ENCODE data around the gene LMNA.
A peak's percentile ranks its signal among the peaks of the same experiment; 100 is the strongest.

LMNA gene

DNA sequence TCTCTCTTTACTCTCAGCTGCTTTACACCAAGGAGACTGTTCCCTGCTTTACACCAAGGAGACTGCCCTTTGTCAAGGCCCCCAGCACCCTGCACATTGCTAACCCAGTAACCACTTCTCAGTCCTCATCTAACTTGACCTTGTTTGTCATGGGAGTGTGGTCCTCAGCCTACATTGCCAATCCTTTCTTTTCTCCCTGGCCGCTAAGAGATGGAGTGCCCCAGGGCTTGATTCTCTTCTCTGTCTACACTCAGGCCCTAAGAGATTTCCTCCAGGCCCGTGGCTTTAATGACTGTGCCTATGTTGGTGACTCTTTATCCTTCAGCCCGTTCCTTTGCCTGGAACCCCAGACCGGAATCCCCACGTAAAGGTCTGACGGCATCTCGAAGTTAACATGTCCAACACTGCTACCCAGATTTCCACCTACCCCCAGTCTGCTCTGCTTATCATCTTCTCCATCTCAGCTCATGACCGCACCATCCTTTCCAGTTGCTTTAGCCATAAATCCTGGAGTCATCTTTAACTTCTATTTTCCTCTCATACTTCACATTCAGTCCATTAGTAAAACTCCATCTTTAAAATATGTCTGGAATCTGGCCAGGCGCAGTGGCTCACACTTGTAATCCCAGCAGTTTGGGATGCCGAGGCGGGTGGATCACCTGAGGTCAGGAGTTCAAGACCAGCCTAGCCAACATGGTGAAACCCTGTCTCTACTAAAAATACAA, 29.4 kb downstream of the LMNA start:
- H3K23ac ChIP-seq (ENCODE audit: low read length) = no peak overlapping the region
- WGBS (ENCODE audit: extremely low coverage, insufficient coverage, low lambda C conversion rate) = no CpG with 5 or more reads among the region's 11 CpGs
- H3K36me3 ChIP-seq (ENCODE audit: control insufficient read depth, insufficient read depth, low read length) = no peaks in the 10 kb centered on the region
- no peak overlapping the region for H3K18ac ChIP-seq (ENCODE audit: low read length)
- peaks cover 6% of the 10 kb centered on the region for H3K4me1 ChIP-seq (ENCODE audit: control insufficient read depth, low read depth, low read length)
- DNase-seq = no peak
- H4K5ac ChIP-seq (ENCODE audit: low read length) = no peak overlapping the region
- no peak overlapping the region for H3K4me2 ChIP-seq (ENCODE audit: low read length)
- peak overlapping the region; percentile 0 for H3K56ac ChIP-seq (ENCODE audit: low read length)
- no peaks in the 10 kb centered on the region for H3K79me1 ChIP-seq (ENCODE audit: low read length)
- H3K4ac ChIP-seq (ENCODE audit: low read depth, low read length) = no peak overlapping the region
- no peak overlapping the region for H3K4me3 ChIP-seq (ENCODE audit: low read length)
- H3K27me3 ChIP-seq (ENCODE audit: insufficient read depth, low read length, poor library complexity) = no peaks in the 10 kb centered on the region
- H2BK15ac ChIP-seq (replicated peaks; ENCODE audit: low read depth) = no peak overlapping the region
- H3K9ac ChIP-seq (ENCODE audit: low read length) = no peak overlapping the region
- H3K27ac ChIP-seq (ENCODE audit: low read depth, low read length) = no peak overlapping the region
- no peak overlapping the region for H2BK120ac ChIP-seq (ENCODE audit: low read depth, low read length)
- no peak overlapping the region for H4K8ac ChIP-seq (ENCODE audit: low read depth, low read length)
- no peaks in the 10 kb centered on the region for H3K79me2 ChIP-seq (ENCODE audit: control insufficient read depth, insufficient read depth, low read length)
- no peak overlapping the region for H2BK5ac ChIP-seq (ENCODE audit: low read length)
- H2AK5ac ChIP-seq (ENCODE audit: low read length) = no peak overlapping the region

GRCh38 chr1:156144742-156145141, 30.2 kb downstream of the LMNA start:
- H3K36me3 ChIP-seq (ENCODE audit: control insufficient read depth, insufficient read depth, low read length) = no peaks in the 10 kb centered on the region
- no peaks in the 10 kb centered on the region for H3K79me2 ChIP-seq (ENCODE audit: control insufficient read depth, insufficient read depth, low read length)
- no peak overlapping the region for H2BK15ac ChIP-seq (replicated peaks; ENCODE audit: low read depth)
- DNase-seq = no peak
- no peak overlapping the region for H2BK5ac ChIP-seq (ENCODE audit: low read length)
- H3K79me1 ChIP-seq (ENCODE audit: low read length) = no peaks in the 10 kb centered on the region
- H3K4me1 ChIP-seq (ENCODE audit: control insufficient read depth, low read depth, low read length) = peaks cover 8% of the 10 kb centered on the region
- no peak overlapping the region for H3K4ac ChIP-seq (ENCODE audit: low read depth, low read length)
- no peaks in the 10 kb centered on the region for H3K27me3 ChIP-seq (ENCODE audit: insufficient read depth, low read length, poor library complexity)
- WGBS (ENCODE audit: extremely low coverage, insufficient coverage, low lambda C conversion rate) = no CpG with 5 or more reads among the region's 5 CpGs
- no peak overlapping the region for H4K8ac ChIP-seq (ENCODE audit: low read depth, low read length)
- no peak overlapping the region for H3K27ac ChIP-seq (ENCODE audit: low read depth, low read length)
- no peak overlapping the region for H4K5ac ChIP-seq (ENCODE audit: low read length)
- no peak overlapping the region for H3K4me2 ChIP-seq (ENCODE audit: low read length)
- no peak overlapping the region for H2BK120ac ChIP-seq (ENCODE audit: low read depth, low read length)
- H3K23ac ChIP-seq (ENCODE audit: low read length) = no peak overlapping the region
- no peak overlapping the region for H3K4me3 ChIP-seq (ENCODE audit: low read length)
- H3K9ac ChIP-seq (ENCODE audit: low read length) = no peak overlapping the region
- H3K18ac ChIP-seq (ENCODE audit: low read length) = no peak overlapping the region
- no peak overlapping the region for H3K56ac ChIP-seq (ENCODE audit: low read length)
- H2AK5ac ChIP-seq (ENCODE audit: low read length) = no peak overlapping the region

GRCh38 chr1:156145650-156146019, 31.1 kb downstream of the LMNA start:
- WGBS (ENCODE audit: extremely low coverage, insufficient coverage, low lambda C conversion rate) = no CpG with 5 or more reads among the region's 2 CpGs
- no peak for DNase-seq
- no peak overlapping the region for H4K5ac ChIP-seq (ENCODE audit: low read length)
- H2BK5ac ChIP-seq (ENCODE audit: low read length) = no peak overlapping the region
- peaks cover 14% of the 10 kb centered on the region for H3K4me1 ChIP-seq (ENCODE audit: control insufficient read depth, low read depth, low read length)
- H3K18ac ChIP-seq (ENCODE audit: low read length) = no peak overlapping the region
- H3K79me1 ChIP-seq (ENCODE audit: low read length) = no peaks in the 10 kb centered on the region
- H3K23ac ChIP-seq (ENCODE audit: low read length) = no peak overlapping the region
- no peak overlapping the region for H3K4me2 ChIP-seq (ENCODE audit: low read length)
- H3K27ac ChIP-seq (ENCODE audit: low read depth, low read length) = no peak overlapping the region
- no peak overlapping the region for H3K9ac ChIP-seq (ENCODE audit: low read length)
- H3K27me3 ChIP-seq (ENCODE audit: insufficient read depth, low read length, poor library complexity) = no peaks in the 10 kb centered on the region
- no peak overlapping the region for H3K4ac ChIP-seq (ENCODE audit: low read depth, low read length)
- no peak overlapping the region for H2BK120ac ChIP-seq (ENCODE audit: low read depth, low read length)
- H2AK5ac ChIP-seq (ENCODE audit: low read length) = no peak overlapping the region
- no peak overlapping the region for H4K8ac ChIP-seq (ENCODE audit: low read depth, low read length)
- no peak overlapping the region for H3K4me3 ChIP-seq (ENCODE audit: low read length)
- H3K79me2 ChIP-seq (ENCODE audit: control insufficient read depth, insufficient read depth, low read length) = no peaks in the 10 kb centered on the region
- H3K56ac ChIP-seq (ENCODE audit: low read length) = no peak overlapping the region
- no peaks in the 10 kb centered on the region for H3K36me3 ChIP-seq (ENCODE audit: control insufficient read depth, insufficient read depth, low read length)
- H2BK15ac ChIP-seq (replicated peaks; ENCODE audit: low read depth) = no peak overlapping the region

DNA sequence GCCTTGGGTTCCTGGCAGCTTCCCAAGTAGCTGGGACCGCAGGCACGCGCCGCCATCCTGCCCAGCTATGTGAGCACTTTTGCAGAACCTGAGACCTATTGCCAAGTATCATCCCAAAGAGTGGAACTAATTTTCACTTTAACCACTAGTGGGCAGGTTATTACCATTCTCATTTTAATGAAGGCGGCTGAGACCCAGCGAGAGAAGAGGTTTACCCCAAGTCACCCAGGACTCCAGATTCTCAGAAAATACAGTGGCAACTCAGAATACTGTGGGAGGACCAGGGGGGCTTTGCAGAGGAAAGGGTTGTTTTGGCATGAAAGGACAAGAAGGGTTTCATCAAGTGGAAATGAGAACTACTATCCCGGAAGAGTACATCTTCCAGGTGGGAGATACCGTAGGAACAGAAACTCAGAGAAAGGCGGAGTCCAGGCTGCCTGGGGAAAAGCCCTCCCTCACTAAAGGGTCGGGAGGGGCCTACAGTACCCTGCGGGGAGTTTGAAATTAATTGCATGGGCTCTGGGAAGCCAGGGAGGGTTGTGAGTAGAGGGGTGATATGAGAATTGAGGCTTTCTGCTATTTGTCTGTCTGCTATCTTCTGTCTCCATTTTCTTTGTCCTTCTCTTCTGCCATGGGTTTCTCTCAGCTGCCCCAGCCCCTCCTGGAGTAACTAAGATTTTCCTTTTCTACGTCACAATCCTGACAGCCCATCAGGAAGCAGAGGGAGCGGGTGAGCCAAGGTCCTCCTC, 31.7 kb downstream of the LMNA start:
- peak overlapping the region; percentile 30 for H3K18ac ChIP-seq (ENCODE audit: low read length)
- peaks cover 15% of the 10 kb centered on the region for H3K4me1 ChIP-seq (ENCODE audit: control insufficient read depth, low read depth, low read length)
- no peaks in the 10 kb centered on the region for H3K79me1 ChIP-seq (ENCODE audit: low read length)
- peak overlapping the region; percentile 7 for H2BK120ac ChIP-seq (ENCODE audit: low read depth, low read length)
- no peak overlapping the region for H3K4me3 ChIP-seq (ENCODE audit: low read length)
- H3K36me3 ChIP-seq (ENCODE audit: control insufficient read depth, insufficient read depth, low read length) = no peaks in the 10 kb centered on the region
- H3K27ac ChIP-seq (ENCODE audit: low read depth, low read length) = peak overlapping the region; percentile 46
- peak overlapping the region; percentile 63 for H3K9ac ChIP-seq (ENCODE audit: low read length)
- WGBS (ENCODE audit: extremely low coverage, insufficient coverage, low lambda C conversion rate) = no CpG with 5 or more reads among the region's 13 CpGs
- peak overlapping the region; percentile 96 for H2AK5ac ChIP-seq (ENCODE audit: low read length)
- H2BK5ac ChIP-seq (ENCODE audit: low read length) = peak overlapping the region; percentile 69
- H3K79me2 ChIP-seq (ENCODE audit: control insufficient read depth, insufficient read depth, low read length) = no peaks in the 10 kb centered on the region
- H4K8ac ChIP-seq (ENCODE audit: low read depth, low read length) = peak overlapping the region; percentile 78
- peak overlapping the region; percentile 77 for H3K56ac ChIP-seq (ENCODE audit: low read length)
- peak overlapping the region; percentile 48 for H3K23ac ChIP-seq (ENCODE audit: low read length)
- H3K27me3 ChIP-seq (ENCODE audit: insufficient read depth, low read length, poor library complexity) = no peaks in the 10 kb centered on the region
- no peak overlapping the region for H4K5ac ChIP-seq (ENCODE audit: low read length)
- peak overlapping the region; percentile 57 for H3K4ac ChIP-seq (ENCODE audit: low read depth, low read length)
- peak overlapping the region; percentile 6 for H3K4me2 ChIP-seq (ENCODE audit: low read length)
- H2BK15ac ChIP-seq (replicated peaks; ENCODE audit: low read depth) = peak overlapping the region; percentile 3
- peak; percentile 87 for DNase-seq

DNA sequence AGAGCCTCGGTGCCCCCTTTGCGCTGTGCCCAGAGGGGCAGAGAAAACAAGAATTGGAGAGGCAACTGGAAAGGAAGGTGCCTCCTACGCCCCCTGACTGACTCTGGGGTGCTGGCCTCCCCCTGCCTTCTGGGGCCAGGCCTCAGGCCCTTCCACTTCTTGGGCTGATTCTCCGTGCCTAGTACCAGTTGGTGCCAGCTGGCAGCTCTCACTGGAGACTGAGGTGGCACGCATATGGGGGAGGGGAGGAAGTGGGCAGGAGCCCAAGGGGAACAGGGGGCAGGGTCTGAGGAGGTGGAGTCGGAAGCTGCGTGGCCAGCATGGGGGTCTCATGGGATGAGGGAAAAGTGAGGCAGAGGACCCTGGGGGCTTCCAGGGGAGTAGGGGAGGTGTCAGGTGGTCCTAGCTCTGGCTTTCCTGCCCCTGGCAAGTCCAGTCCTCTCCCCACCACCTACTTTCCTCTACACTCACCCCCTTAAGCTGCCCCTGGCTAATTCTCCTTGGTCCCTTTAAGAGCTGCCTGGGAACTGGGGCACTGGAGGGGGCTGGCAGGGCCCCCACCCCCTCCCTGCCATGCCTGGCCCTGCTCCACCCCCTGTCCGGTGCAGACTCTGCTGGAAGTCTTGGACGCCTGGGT, 32.4 kb downstream of the LMNA start:
- H4K5ac ChIP-seq (ENCODE audit: low read length) = no peak overlapping the region
- H3K56ac ChIP-seq (ENCODE audit: low read length) = peak overlapping the region; percentile 77
- H3K36me3 ChIP-seq (ENCODE audit: control insufficient read depth, insufficient read depth, low read length) = no peaks in the 10 kb centered on the region
- peak overlapping the region; percentile 48 for H3K23ac ChIP-seq (ENCODE audit: low read length)
- no peak overlapping the region for H3K4me3 ChIP-seq (ENCODE audit: low read length)
- DNase-seq = no peak
- H2BK15ac ChIP-seq (replicated peaks; ENCODE audit: low read depth) = peak overlapping the region; percentile 3
- H3K4me2 ChIP-seq (ENCODE audit: low read length) = peak overlapping the region; percentile 6
- WGBS (ENCODE audit: extremely low coverage, insufficient coverage, low lambda C conversion rate) = no CpG with 5 or more reads among the region's 9 CpGs
- H3K9ac ChIP-seq (ENCODE audit: low read length) = peak overlapping the region; percentile 63
- H3K18ac ChIP-seq (ENCODE audit: low read length) = peak overlapping the region; percentile 30
- peak overlapping the region; percentile 46 for H3K27ac ChIP-seq (ENCODE audit: low read depth, low read length)
- peak overlapping the region; percentile 69 for H2BK5ac ChIP-seq (ENCODE audit: low read length)
- H3K79me1 ChIP-seq (ENCODE audit: low read length) = no peaks in the 10 kb centered on the region
- no peaks in the 10 kb centered on the region for H3K79me2 ChIP-seq (ENCODE audit: control insufficient read depth, insufficient read depth, low read length)
- H3K4me1 ChIP-seq (ENCODE audit: control insufficient read depth, low read depth, low read length) = peaks cover 15% of the 10 kb centered on the region
- H2BK120ac ChIP-seq (ENCODE audit: low read depth, low read length) = peak overlapping the region; percentile 7
- peak overlapping the region; percentile 96 for H2AK5ac ChIP-seq (ENCODE audit: low read length)
- no peaks in the 10 kb centered on the region for H3K27me3 ChIP-seq (ENCODE audit: insufficient read depth, low read length, poor library complexity)
- peak overlapping the region; percentile 79 for H3K4ac ChIP-seq (ENCODE audit: low read depth, low read length)
- peak overlapping the region; percentile 78 for H4K8ac ChIP-seq (ENCODE audit: low read depth, low read length)

Measured in mesendoderm (in vitro differentiated cells).